A172 (cell line): ENCODE measurements around the gene NCKAP1. TPM values are rescaled to one million over a fixed set of nuclear protein-coding genes. Genes with fewer than 3 reads are reported as not detected.
A peak's percentile ranks its signal among the peaks of the same experiment; 100 is the strongest.
"Not testable (repeated sequence)": the region's sequence is repeated elsewhere in the genome, so short reads cannot be mapped to it uniquely, and the experiment has no call there.

Experiments
- DNase-seq: peaks from one replicate; pipeline ENCODE4 v3.0.0-alpha.2; 2015; ENCODE audit warnings: low spot score
- total RNA-seq: library from RNA; depleted of rRNA; stranded (reverse); fragments of >200 nt; shearing (Covaris generic); gene quantifications from 2 replicates; pipeline ENCODE4 v1.2.3, GENCODE V29; 2014; rRNA removed

Gene NCKAP1, protein sequence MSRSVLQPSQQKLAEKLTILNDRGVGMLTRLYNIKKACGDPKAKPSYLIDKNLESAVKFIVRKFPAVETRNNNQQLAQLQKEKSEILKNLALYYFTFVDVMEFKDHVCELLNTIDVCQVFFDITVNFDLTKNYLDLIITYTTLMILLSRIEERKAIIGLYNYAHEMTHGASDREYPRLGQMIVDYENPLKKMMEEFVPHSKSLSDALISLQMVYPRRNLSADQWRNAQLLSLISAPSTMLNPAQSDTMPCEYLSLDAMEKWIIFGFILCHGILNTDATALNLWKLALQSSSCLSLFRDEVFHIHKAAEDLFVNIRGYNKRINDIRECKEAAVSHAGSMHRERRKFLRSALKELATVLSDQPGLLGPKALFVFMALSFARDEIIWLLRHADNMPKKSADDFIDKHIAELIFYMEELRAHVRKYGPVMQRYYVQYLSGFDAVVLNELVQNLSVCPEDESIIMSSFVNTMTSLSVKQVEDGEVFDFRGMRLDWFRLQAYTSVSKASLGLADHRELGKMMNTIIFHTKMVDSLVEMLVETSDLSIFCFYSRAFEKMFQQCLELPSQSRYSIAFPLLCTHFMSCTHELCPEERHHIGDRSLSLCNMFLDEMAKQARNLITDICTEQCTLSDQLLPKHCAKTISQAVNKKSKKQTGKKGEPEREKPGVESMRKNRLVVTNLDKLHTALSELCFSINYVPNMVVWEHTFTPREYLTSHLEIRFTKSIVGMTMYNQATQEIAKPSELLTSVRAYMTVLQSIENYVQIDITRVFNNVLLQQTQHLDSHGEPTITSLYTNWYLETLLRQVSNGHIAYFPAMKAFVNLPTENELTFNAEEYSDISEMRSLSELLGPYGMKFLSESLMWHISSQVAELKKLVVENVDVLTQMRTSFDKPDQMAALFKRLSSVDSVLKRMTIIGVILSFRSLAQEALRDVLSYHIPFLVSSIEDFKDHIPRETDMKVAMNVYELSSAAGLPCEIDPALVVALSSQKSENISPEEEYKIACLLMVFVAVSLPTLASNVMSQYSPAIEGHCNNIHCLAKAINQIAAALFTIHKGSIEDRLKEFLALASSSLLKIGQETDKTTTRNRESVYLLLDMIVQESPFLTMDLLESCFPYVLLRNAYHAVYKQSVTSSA
- total RNA-seq = 186 and 213 TPM in 2 replicates

DNA sequence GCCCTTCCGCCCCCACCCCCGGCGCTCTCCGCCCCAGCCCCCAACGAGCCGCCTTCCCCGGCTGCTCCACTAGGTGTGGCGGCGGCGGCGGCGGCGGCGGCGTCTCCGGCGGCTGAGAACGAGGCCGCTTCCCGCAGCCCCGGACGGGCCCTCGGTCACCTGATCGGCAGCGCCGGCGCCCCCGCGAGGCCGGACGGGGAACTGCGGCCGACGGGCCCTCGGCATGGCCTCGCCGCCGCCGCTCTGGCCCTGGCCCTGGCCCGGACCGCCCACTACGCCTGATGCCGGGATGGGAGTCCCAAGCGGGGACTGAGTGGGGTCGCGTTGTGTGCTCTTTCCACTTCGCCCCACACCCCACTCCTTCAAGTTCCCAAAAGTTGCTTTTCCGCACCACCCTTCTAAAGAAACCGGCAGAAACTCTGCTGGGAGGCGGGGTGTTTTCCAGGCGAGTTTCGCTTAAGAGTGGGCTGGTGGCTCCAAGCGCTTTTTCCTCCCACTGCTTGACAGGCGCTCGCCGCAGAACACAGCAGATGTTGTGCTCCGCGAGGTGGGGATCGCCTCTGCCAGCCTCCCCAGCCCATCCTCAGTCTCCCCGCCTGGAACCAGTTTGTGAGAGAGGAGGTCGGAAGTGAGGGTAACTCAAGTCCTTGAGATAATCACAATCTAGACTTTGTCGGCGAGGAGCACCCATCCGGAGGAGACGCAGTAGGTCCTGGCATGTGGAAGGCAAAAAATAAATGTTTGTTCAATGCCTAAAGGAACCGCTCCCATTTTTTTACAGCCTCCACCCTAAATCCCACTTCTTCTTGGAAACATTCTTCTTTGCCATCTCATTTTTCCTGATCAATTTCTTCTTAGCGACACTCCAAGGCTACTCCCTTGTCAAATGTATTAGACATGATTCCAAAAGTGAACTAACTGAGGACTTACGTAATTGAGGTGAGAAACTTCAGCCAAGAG lies at the start of gene NCKAP1:
Gene NCKAP1 (minus strand): TSS at position 117 of the 960 bp plus-strand sequence. CDS start 358 bp downstream, outside the sequence.
- DNase-seq = peak; percentile 76

DNA sequence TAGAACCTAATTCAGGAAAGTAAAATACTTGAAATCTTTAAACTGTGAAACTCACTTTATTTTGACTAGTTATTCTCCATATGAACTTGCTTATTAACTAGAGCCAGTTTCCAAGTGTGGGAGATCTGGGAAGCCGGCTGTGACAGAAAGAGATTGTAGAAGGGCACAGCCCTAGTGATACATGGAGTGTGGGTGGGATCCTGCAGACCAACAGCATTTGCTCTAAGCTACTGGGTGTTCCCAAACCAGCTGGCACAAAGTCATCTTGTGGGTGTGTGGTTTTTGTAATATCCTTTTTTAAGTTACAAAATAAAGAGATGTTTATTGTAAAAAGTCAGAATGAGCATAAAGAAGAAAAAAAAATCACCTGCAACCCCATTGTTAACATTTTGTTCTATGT lies 43.7 kb upstream of the NCKAP1 start:
- DNase-seq = no peak

DNA sequence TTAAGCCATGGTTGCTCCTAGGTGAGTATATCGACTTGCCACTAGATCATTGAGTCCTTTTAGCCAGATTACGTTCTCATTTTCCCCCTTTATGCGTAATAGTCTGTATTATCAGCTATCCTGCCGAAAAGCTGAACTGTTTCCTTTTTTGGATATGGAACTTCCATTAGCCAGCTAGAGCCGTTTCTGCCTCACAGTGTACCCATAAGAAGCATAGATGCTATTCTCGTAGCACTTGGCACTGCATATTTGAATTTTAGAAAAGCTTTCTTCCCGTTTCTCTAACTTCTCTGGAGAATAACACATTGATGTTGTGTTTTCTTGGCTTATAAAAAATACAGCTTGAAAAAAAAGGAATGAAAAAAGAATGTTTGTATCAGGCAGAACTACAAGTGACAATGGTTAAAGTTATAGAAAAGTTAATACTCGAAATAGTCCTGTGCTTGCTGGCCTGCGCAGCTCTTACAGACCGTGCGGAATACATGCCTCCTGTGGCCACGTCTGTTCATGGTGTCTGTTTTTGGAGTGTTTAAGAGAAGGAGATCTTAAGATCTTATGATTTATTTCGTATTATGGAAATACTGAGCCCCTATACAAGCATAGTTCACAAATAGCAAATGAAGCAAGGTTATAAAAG lies 41.0 kb upstream of the NCKAP1 start:
- DNase-seq = no peak

DNA sequence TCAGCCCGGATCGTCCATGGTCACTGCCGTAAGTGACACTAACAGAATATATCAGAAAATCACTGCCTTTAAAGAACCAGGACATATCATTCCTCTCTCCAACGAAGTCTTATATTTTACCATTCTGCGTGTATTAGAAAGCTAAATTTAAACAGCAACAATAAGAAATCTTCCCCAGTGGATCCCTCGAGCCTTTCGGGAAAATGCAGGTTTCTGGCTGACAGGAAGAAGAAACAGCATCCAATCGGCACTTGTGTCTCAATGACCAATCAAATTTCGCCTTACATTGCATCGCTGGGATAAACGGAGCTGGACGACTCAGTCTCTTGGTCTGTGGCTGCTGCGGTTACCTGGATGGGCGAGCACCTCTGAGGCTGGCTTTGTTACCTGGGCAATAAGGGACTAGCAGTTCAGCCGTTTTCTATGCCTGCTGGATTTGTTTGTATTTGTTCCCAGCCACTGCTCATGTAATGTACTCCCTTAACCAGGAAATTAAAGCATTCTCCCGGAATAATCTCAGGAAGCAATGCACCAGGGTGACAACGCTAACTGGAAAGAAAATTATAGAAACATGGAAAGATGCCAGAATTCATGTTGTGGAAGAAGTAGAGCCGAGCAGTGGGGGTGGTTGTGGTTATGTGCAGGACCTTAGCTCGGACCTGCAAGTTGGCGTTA lies 40.3 kb upstream of the NCKAP1 start, which contains the start of gene DUSP19:
Gene DUSP19 (plus strand): TSS at position 284 of the 675 bp plus-strand sequence. CDS start 187 bp downstream, at position 471.
- peak; percentile 95 for DNase-seq

DNA sequence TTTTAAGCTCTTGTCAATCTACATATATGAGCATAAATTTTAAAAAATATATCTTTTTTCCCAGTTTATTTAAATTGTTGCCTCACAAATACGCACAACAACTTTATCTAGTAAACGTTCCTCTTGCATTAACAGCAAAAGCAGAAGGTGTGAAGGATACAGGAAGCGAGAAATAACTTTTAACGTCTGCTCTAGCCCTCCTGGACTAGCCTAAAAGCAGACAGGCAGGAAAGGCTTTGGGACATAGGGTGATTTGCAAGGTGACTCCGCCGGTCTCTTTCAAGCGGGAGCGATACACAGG lies 39.9 kb upstream of the NCKAP1 start:
- no peak for DNase-seq

DNA sequence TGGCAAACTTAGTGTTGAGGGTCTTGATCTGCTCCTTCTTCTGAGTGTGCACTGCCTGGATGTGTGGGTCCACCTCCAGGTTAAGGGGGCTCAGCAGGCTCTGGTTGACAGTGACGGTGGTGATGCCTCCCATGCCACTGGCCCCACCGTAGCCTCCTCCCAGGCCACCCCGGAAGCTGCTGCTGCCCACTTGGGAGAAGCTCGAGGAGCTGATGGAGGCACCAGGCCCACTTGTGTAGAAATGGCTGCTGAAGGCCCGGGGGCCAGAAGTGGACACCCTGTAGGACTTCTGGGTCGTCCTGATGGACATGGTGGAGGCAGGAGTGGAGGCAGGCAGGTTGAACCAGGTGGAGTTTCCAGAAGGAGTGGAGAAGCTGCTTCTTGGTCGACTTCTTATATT lies 33.9 kb upstream of the NCKAP1 start:
- no peak for DNase-seq

DNA sequence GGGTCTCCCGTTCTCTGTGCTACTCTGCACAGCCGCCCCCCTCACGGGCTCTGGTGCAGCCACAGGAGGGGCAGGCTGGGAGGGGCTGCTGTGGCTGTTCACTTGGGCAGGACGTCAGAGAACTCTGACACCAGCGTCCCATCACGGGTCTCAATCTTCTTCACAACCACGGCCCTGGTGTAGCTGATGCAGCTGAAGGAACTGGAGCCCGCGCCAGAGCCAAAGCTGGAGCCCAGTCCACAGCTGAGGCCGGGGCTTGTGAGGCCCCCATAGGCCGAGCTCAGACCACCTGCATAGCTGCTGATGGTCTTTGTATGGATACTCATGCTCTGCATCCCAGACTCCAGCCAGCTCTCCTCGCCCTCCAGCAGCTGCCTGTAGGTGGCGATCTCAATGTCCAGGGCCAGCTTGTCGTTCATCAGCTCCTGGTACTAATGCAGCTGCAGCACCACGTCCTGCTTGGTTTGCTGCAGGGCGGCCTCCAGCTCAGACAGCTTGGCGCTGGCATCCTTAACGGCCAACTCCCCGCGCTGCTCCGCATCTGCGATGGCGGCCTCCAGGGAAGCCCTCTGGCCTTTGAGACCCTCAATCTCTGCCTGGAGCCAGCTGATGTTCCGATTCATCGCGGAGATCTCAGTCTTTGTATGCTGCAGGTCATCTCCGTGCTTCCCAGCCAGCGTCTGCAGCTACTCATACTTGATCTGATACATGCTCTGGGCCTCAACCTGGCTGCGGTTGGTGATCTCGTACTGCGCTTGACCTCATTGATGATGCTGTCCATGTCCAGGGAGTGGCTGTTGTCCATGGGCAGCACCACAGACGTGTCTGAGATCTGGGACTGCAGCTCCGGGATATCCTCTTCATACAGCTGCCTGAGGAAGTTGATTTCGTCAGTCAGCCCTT lies 32.9 kb upstream of the NCKAP1 start:
- DNase-seq = no peak

DNA sequence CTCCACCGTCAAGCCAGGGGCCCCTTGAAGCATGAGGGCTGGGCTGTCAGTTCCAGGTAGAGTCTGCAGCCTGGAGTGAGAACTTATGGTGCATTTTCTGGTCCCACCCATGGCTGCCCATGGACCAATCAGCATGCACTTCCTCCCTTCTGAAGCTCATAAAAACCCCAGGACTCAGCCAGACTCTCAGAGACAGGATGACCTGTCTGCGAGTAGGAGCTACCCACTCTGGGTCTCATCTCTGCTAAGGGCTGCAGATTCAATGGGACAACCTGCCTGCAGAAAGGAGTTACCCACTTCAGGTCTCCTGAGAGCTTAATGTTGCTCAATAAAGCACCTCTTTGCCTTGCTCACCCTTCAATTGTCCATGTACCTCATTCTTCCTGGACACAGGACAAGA lies 30.9 kb upstream of the NCKAP1 start:
- DNase-seq = no peak

DNA sequence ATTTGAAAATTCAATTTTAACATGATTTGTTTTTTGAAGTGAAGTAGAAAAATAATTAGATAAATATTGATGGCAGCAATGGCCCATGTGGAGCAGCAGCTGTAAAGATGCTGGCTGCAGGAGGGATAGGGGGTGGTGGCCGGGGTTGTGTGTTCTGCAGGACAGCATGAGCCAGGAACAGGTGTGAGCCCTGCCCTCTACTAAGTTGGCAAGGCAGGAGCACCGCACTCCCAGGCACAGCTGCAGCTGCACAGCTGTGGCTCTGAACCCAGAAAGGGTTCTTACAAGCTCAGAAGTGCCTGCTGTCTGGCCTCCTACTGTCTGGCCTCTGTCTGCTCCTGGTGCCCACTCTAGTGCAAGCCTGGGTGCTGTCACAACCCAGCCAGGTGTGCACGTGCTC lies 30.3 kb upstream of the NCKAP1 start:
- DNase-seq = no peak

DNA sequence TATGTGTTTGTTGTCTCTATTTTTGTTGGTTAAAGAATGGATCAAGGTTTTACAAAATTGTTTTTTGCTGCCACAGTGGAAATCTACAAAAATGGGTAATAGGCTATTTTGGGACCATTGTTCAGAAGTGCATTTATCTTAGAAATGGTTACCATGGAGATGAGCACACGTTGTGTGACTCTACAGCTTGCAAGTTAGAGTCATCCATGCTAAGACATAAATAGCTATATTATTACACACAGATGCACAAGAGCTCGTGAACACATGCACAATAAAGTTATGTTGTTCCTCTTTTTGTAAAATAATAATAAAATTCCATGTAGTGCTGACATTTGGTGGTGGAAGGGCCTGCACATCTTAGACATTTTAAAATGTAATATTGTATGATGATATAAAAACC lies 24.8 kb upstream of the NCKAP1 start:
- DNase-seq = peak; percentile 8

DNA sequence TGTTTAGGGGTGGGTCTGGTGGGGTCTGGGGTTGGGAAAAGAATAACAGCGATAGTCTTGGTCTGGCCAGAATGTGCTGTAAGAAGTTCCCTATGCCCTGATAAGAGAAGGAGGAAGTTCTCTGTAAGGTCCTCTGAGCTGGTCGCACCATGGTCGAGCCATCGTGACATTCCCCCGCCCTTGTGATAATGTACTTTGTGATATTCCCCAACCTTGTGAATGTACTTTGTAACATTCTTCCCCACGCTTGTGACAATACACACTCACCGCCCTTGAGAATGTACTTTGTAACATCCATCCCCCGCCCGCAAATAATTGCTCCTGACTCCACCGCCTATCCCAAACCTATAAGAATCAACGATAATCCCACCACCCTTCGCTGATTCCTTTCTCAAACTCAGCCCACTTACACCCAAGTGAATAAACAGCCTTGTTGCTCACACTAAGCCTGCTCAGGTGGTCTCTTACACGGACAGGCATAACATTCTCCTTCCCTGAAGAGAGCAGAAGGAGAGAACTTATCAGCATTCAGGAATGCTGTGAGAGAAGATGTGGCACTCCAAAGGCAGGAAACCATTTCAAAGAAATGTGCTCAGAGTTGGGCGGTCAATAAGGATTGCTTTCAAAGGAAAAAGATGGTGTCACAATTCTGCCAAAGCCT lies 22.4 kb upstream of the NCKAP1 start:
- no peak for DNase-seq

DNA sequence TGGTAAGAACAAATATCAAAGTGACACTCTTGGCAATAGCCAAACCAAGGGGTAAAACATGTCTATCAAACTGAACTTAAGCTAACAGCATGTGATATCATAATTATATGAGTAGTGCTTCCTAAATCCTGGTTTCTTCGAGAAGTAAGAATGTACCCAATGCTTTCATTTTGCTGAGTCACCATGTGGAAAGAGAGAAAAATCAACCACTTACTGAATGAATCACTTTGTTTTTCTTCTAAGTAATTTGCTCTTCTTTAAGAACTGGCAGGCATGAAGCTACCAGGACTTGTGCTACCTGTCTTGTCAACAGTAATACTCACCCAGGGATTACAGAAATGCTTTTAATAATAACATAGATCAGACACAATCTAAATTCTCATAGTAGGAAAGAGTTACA lies 21.3 kb upstream of the NCKAP1 start:
- peak; percentile 81 for DNase-seq

DNA sequence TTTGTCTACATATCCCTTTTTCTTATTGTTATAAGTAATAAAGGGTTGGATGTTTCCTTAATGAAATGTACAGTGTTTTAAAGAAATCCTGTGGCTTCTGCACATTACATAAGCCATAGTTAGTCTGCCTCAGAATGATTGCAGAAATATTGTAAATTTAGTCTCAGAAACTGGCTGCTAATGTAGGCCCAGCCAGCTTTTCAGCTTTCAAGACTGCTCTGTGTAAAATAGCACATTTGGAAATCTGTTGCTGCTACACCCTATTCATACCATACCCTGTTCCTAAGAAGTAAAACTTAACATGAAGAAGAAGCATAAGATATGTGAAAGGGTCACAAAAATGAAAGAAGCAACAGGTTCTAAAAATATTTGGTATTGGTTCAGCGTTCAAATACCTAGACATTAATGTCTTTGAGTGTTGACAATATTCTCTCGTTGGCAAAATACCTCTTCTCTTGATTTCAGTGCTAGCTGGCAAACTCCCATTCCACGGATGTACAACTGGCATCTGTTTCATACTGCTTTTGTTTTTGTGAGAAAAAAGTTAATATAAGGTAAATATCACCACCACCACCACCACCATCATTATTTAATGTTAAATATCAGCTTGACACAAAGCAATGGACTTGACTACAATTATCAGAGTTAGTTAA lies 19.2 kb upstream of the NCKAP1 start:
- no peak for DNase-seq

DNA sequence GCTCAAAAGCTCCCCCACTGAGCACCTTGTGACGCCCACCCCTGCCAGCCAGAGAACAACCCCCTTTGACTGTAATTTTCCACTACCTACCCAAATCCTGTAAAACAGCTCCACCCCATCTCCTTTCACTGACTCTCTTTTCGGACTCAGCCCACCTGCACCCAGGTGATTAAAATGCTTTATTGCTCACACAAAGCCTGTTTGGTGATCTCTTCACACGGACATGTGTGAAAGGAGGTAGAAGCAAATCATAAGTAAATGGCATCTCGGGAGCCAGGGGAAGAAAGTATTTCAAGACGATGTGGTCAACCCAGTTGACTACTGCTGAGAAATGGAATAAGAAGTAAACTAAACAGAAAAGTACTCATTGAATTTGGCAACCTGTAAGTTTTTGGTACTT lies 11.2 kb upstream of the NCKAP1 start:
- no peak for DNase-seq

DNA sequence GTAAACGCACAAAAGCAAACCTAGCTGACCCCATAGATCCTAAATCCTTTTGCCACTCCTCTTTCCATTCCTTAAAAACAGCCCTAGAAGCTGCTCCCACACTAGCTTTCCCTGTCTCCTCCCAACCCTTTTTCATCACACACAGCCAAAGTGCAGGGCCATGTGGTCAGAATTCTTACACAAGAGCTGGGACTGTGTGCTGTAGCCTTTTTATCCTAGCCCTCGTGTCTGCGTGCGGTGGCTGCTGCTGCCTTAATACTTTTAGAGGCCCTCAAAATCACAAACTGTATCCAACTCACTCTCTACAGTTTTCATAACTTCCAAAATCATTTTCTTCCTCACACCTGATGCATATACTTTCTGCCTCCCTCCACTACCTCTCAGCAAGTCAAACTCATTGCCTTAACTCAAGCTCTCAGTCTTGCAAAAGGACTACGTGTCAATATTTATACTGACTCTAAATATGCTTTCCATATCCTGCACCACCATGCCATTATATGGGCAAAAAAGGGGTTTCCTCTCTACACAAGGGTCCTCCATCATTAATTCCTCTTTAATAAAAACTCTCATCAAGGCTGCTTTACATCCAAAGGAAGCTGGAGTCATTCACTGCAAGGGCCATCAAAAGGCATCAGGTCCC lies 9.3 kb upstream of the NCKAP1 start:
- not testable (repeated sequence) for DNase-seq

DNA sequence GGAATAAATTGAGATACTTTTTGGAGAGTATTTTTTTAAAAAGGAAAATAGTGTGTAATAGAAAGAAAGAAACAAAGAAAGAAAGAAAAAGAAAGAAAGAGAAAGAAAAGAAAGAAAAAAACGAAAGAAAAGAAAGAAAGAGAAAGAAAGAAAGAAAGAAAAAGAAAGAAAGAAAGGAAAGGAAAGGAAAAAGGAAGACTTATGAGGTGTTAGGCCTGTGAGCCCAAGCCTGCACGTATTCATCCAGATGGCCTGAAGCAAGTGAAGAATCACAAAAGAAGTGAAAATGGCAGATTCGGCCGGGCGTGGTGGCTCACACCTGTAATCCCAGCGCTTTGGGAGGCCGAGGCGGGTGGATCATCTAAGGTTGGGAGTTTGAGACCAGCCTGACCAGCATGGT lies 5.3 kb upstream of the NCKAP1 start:
- not testable (repeated sequence) for DNase-seq

DNA sequence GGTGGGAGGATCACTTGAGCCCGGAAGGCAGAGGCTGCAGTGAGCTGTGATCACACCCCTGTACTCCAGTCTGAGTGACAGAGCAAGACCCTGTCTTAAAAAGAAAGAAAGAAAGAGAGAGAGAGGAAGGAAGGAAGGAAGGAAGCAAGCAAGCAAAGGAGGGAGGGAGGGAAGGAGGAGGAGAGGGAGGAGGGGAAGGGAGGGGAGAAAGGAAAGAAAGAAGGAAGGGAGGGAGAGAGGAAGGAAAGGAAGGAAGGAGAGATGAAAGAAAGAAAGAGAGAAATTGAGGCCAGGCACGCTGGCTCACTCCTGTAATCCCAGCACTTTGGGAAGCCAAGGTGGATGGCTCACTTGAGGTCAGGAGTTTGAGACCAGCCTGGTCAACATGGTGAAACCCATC lies 2.3 kb upstream of the NCKAP1 start:
- no peak for DNase-seq
